AG09319 (cell line): ENCODE measurements around the gene PDE4B.

Source experiments
- DNase-seq: peaks from one replicate; pipeline ENCODE4 v3.0.0-alpha.2; 2010; ENCODE audit warnings: low read depth; ENCODE audit errors: extremely low read depth
- CTCF ChIP-seq: IDR thresholded peaks from 2 replicates; pipeline ENCODE4 v1.5.1; 2011; ENCODE audit warnings: low read depth, mild to moderate bottlenecking, inconsistent platforms, low read length, moderate library complexity

Gene PDE4B

GRCh38 chr1:66334318-66334717 lies 541.6 kb downstream of the PDE4B start:
- TF ChIP-seq CTCF = no peak

GRCh38 chr1:66335125-66335524 lies 542.4 kb downstream of the PDE4B start:
- DNase-seq = no peak
- no peak for TF ChIP-seq CTCF

More at GRCh38 chr1:66334318-66334717, 541.6 kb downstream of the PDE4B start:
- DNase-seq = no peak

GRCh38 chr1:66335859-66336640 lies 543.4 kb downstream of the PDE4B start:
- DNase-seq = no peak
- TF ChIP-seq CTCF = no peak

- DNase-seq = no peak
- TF ChIP-seq CTCF = no peak
Measured at GRCh38 chr1:66336641-66336990, 543.9 kb downstream of the PDE4B start.

GRCh38 chr1:66337249-66337648 lies 544.6 kb downstream of the PDE4B start:
- TF ChIP-seq CTCF = no peak
- DNase-seq = no peak

GRCh38 chr1:66339944-66340343 lies 547.2 kb downstream of the PDE4B start:
- no peak for TF ChIP-seq CTCF
- no peak for DNase-seq

- DNase-seq = no peak
- no peak for TF ChIP-seq CTCF
Measured at GRCh38 chr1:66341446-66342089, 548.9 kb downstream of the PDE4B start.
